HG03064 (cell line): Measurements from ENCODE around the gene MCU.

ENCODE experiments used
- ATAC-seq: cut with Tn5 transposase; IDR thresholded peaks from one replicate; pipeline ENCODE4 v1.9.1; 2021; ENCODE audit warnings: low read depth; ENCODE audit not compliant: unreplicated experiment

MCU gene

GRCh38 chr10:72831696-72832409 lies 139.9 kb downstream of the MCU start:
- no peak for ATAC-seq

- ATAC-seq, result no peak
These were observed 140.8 kb downstream of the MCU start for GRCh38 chr10:72832701-72833100.

- no peak for ATAC-seq
These were observed 142.4 kb downstream of the MCU start for GRCh38 chr10:72834183-72834825.

GRCh38 chr10:72840319-72840718 lies 148.4 kb downstream of the MCU start:
- ATAC-seq, result no peak

- no peak for ATAC-seq
These were observed 149.5 kb downstream of the MCU start for GRCh38 chr10:72841487-72841886.

- no peak for ATAC-seq
These were observed 150.2 kb downstream of the MCU start for GRCh38 chr10:72842164-72842563.

GRCh38 chr10:72846238-72846637 lies 154.3 kb downstream of the MCU start:
- ATAC-seq, result no peak

GRCh38 chr10:72847681-72848080 lies 155.7 kb downstream of the MCU start:
- no peak for ATAC-seq

- no peak for ATAC-seq
These were observed 158.9 kb downstream of the MCU start for GRCh38 chr10:72850861-72851260.

- no peak for ATAC-seq
These were observed 159.6 kb downstream of the MCU start for GRCh38 chr10:72851509-72851908.

- ATAC-seq, result no peak
These were observed 160.6 kb downstream of the MCU start for GRCh38 chr10:72852508-72852907.

- ATAC-seq, result no peak
These were observed 163.2 kb downstream of the MCU start for GRCh38 chr10:72855129-72855528.

- ATAC-seq, result no peak
These were observed 163.8 kb downstream of the MCU start for GRCh38 chr10:72855790-72856189.

GRCh38 chr10:72858067-72858466 lies 166.1 kb downstream of the MCU start:
- ATAC-seq, result no peak

- ATAC-seq, result no peak
These were observed 171.0 kb downstream of the MCU start for GRCh38 chr10:72862957-72863356.

GRCh38 chr10:72875250-72876055 lies 183.5 kb downstream of the MCU start:
- ATAC-seq, result no peak

GRCh38 chr10:72879245-72879644 lies 187.3 kb downstream of the MCU start:
- no peak for ATAC-seq

- no peak for ATAC-seq
These were observed 189.3 kb downstream of the MCU start for GRCh38 chr10:72881291-72881690.

GRCh38 chr10:72883861-72884260 lies 191.9 kb downstream of the MCU start:
- ATAC-seq, result no peak

- no peak for ATAC-seq
These were observed 194.0 kb downstream of the MCU start for GRCh38 chr10:72885953-72886352.

GRCh38 chr10:72886621-72887020 lies 194.7 kb downstream of the MCU start:
- ATAC-seq, result no peak

GRCh38 chr10:72887043-72887442 lies 195.1 kb downstream of the MCU start:
- ATAC-seq, result no peak
